Activated gamma-delta T cell treated with anti-CD3 and anti-CD28 coated beads, Interleukin-2, amount 50 U/mL, for 16 hours (primary cell): ENCODE measurements around the gene PRKAG2.
A peak's percentile ranks its signal among the peaks of the same experiment; 100 is the strongest.

Experiments used
- DNase-seq: peaks from one replicate; pipeline ENCODE4 v3.0.0-alpha.2; 2020; ENCODE audit warnings: low read depth

PRKAG2 gene

GRCh38 chr7:151648429-151648828 lies 228.5 kb downstream of the PRKAG2 start:
- no peak for DNase-seq

DNA sequence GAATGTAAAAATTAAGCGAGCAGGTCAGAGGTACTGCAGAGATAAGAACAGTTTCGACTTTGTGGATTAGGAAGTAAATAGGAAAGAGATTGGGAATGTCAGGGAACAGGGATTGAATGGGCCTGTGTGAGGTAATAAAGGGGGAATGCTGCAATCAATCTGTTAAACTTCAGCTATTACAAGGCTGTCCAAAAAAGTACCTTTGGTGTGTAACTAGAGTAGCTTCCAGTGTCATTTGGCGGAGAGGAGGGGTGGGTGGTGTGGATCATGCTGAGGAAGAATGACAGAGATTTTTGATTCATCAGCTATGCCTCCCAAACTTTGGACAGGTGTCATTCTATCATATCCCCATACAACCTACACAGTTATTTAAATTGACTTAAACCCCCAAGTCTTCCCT lies 229.0 kb downstream of the PRKAG2 start:
- no peak for DNase-seq

- DNase-seq, result no peak
Observed at GRCh38 chr7:151647006-151647405, 229.9 kb downstream of the PRKAG2 start.

GRCh38 chr7:151645311-151645710 lies 231.6 kb downstream of the PRKAG2 start:
- no peak for DNase-seq

- DNase-seq, result no peak
Observed at GRCh38 chr7:151644554-151644953, 232.4 kb downstream of the PRKAG2 start.

DNA sequence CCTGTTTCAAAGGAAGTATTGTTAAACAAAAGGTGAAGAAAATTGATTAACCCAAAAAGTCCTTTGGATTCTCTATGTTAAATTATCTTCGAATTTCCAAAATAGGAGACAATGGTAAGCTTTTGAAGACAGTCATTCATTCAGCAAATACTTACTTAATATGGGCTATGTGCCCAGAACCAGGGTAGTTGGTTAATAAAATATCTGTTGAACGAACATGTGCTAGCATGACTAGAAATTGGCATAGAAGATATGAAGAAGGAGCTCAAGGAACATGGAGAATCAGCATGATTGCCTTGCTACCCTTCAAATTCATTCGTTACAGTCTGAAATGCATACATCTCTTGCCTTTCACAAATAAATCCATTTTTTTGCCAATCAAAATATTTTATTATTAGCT lies 234.2 kb downstream of the PRKAG2 start:
- DNase-seq, result no peak

- DNase-seq, result no peak
Observed at GRCh38 chr7:151641587-151641986, 235.3 kb downstream of the PRKAG2 start.

GRCh38 chr7:151637781-151638261 lies 239.1 kb downstream of the PRKAG2 start:
- no peak for DNase-seq

- no peak for DNase-seq
Observed at GRCh38 chr7:151634643-151635042, 242.3 kb downstream of the PRKAG2 start.

- no peak for DNase-seq
Observed at GRCh38 chr7:151633516-151633812, 243.5 kb downstream of the PRKAG2 start.

DNA sequence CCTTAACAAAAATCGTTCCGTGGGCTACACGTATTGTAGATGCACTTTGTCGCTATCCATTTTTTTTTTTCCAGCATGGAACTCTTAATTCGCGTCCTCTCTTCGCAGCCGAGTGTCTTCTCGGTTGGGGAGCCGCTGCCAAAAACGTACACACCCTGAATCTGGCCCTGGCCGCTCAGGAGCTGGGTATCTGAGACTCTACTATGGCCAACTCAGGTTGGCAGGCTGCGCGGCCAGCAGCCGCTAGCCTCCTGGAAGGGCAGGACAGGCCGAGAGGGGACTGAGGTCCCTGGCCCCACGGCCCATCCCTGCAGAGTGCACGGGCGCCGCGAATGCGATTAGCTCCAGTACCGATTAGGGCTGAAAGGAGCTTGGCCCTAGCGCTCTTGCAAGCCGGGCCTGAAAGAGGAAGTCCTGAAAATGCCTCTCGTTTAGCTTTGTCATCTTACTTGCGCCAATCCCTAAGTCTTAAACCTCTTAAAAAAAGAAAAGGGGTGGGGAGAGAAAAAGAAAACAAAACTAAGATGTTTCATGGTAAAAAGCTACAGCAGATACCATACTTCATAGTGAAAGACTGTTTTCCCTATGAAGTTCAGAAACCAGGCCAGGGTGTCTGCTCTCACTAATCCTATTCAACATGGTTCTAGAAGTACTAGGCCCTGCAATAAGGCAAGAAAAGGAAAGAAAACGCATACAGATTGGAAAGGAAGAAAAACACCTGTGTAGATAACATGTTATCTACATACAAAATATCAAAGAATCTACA lies 244.0 kb downstream of the PRKAG2 start:
- DNase-seq, result peak; percentile 31

DNA sequence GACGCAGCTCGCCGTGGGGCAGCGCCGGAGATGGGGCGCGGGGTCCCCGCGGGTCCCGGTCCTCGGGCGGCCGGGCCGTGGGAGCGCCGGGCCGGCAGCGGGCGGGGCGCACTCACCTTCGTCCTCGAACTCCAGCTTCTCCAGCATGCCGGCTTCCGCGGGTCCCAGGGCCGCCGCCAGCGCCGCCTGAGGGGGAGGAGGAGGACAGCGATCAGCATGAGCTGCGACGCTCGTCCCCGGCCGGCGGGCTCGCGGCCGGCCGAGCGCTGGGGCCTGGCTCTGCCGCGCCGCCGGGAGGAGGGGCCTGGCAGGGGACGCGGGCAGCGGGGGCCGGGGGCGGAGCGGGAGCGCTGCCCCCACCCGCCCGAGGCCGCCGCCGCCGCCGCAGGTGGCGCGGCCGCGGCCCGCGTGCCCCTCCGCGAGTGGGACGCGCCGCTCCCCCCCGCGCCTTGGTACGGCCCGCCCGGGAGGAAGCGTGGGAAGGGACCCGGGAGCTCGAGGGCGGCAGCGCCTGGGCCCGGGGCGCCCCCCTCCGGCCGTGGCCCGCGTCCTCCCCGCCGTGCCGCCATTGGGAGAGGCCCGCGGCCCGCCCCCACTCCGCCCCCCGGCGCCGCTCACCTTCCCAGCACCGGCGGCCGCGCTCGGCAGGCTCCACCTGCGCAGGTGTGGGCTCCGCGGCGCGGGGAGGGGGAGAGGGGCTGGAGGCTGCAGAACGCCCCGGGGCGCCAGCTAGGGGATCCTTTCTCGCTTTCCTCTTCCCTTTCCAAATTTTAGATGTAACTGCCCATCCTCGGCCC lies 244.8 kb downstream of the PRKAG2 start:
- DNase-seq, result peak; percentile 83

DNA sequence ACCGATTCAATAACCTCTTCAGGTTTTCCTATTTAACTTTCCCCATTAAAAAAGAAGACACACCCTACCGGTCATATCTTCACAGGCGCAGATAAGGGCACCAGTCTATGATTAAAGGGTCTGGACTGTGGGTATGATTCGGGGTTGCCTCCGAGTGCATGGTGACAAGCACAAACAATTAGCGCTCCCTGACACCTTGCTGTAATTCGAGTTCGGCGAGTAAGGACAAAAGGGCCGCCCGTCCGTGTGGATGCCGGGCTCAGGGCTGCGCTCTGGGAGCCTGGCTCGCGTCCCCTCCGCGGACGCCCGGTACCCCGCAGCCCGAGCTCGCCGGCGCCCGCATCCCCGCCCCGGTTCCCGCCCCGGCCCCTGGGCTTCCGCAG lies 245.4 kb downstream of the PRKAG2 start:
- no peak for DNase-seq

- no peak for DNase-seq
Observed at GRCh38 chr7:151630851-151631569, 245.9 kb downstream of the PRKAG2 start.

DNA sequence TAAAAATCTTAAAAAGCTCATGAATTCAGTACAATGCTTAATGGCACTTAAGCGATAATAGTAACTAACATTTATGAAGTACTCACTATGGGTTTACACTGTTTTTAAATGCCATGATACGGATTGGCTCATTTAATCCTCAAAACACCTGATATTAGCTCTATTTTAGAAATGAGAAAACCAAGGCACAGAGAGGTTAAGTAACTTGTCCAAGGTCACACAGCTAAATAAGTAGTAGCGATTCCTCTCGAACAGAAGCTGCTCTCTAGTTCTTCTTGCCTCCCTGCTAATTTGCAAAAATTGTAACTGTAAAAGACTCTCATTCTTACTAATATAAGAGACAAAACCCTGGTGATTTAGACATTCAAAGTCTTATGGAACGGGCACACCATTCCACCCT lies 246.6 kb downstream of the PRKAG2 start:
- no peak for DNase-seq

DNA sequence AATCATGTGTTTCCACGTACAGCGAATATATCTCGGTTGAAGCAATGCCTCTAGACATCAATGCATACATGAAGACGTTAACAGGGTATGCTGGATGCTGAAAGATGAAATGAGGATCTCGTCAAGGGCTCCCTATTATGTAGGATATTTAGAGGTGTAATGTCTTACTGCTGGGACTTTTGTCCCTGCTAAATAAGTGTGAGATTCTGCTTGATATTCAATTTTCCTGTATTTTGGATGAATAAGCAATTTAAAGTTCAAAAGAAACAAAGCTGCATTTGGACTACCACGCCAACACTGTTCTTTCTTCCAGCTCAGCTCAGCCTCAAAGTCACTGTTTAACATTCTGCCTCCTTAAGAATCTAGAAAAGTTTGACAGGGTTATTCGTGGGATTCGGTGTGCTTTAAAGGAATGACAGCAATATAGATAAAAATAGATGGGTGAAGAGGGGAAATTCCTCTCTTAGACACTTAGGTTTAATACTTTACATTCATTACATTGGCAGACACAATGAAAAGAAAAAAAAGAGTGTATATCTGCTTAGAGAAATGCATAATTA lies 247.1 kb downstream of the PRKAG2 start:
- DNase-seq, result no peak

DNA sequence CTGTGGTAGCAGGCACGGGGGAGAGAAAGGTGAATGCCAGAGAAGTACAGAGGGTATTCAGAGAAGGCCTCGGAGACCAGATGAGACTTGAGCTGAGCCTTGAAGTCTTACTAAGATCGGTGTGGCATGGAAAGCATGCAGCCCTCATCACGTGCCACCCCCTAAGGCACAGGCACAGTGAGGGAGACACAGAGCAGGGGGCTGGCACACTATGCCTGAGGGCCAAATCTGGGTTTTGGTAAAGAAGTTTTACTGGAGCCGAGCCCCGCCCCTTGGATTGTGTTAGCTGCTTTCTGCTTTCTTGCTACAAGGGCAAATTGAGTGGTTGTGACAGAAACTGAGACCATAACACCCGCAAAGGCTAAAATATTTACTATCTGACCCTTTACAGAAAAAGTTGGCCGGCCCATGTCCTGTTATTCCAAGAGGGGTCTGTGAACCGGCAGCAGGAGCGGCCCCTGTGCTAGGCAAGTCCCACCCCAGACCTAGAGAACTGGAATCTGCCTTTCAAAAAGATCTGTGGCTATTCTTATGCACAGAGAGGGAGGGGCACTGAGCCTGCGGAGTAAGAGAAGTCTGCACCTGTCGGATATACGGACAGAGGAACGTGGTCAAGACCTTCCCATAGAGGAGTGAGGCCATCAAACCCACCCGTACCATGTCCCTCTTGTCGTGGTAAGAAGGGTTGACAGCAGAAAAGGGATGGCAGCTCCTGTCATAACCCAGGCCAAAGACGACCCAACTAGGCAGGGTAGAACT lies 247.9 kb downstream of the PRKAG2 start:
- DNase-seq, result no peak

- DNase-seq, result no peak
Observed at GRCh38 chr7:151626422-151627115, 250.3 kb downstream of the PRKAG2 start.

DNA sequence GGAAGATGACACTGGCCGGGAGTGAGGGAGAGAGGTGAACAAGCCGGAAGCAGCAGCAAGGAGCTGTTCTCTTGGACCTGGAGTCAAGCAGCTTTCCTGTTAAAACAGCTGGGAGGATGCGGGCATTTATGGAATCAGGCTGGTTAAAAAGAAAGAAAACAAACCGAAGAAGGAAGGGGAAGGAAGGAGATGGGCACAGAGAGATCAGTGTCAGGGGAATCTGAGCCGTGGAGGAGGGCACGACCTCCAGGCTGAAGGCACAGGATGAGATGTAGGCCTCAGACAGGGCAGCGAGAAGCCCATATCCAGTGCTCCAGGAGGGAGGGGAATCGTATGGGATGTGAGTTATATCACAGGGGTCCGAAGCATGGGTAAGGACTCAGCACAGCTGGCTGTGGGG lies 251.3 kb downstream of the PRKAG2 start:
- no peak for DNase-seq

- no peak for DNase-seq
Observed at GRCh38 chr7:151624246-151624928, 252.5 kb downstream of the PRKAG2 start.

GRCh38 chr7:151623766-151624165 lies 253.1 kb downstream of the PRKAG2 start:
- DNase-seq, result no peak
